Activated effector memory CD4-positive, alpha-beta T cell treated with Interleukin-2 at 50 U/mL for 16 hours (primary cell): ENCODE measurements around the gene DPPA4.

Source experiments
- DNase-seq: peaks from one replicate; pipeline ENCODE4 v3.0.0-alpha.2; 2020

Gene DPPA4

GRCh38 chr3:109336291-109336861, 970 bp downstream of the DPPA4 start:
- DNase-seq, result no peak

GRCh38 chr3:109334572-109334971, 2.8 kb downstream of the DPPA4 start:
- DNase-seq, result no peak

GRCh38 chr3:109331692-109332091, 5.7 kb downstream of the DPPA4 start:
- DNase-seq, result no peak

GRCh38 chr3:109330405-109330804, 6.9 kb downstream of the DPPA4 start:
- no peak for DNase-seq

- no peak for DNase-seq
Measured at GRCh38 chr3:109328202-109328601, 9.1 kb downstream of the DPPA4 start.

- DNase-seq, result no peak
Measured at GRCh38 chr3:109325657-109326056, 11.7 kb downstream of the DPPA4 start.

- DNase-seq, result no peak
Measured at GRCh38 chr3:109325109-109325508, 12.2 kb downstream of the DPPA4 start.

- DNase-seq, result no peak
Measured at GRCh38 chr3:109316162-109316730, 21.1 kb downstream of the DPPA4 start, which contains the start of gene DPPA2. DPPA2 (minus strand) TSS chr3:109316517; CDS start chr3:109314542, 1,975 bp downstream.

- DNase-seq, result no peak
Measured at GRCh38 chr3:109313061-109313460, 24.3 kb downstream of the DPPA4 start.

- no peak for DNase-seq
Measured at GRCh38 chr3:109297496-109297895, 39.9 kb downstream of the DPPA4 start.

GRCh38 chr3:109284071-109284470, 53.3 kb downstream of the DPPA4 start:
- DNase-seq, result no peak

GRCh38 chr3:109278546-109278945, 58.8 kb downstream of the DPPA4 start:
- no peak for DNase-seq

GRCh38 chr3:109278141-109278540, 59.2 kb downstream of the DPPA4 start:
- no peak for DNase-seq
